Muscle of arm (tissue), 12 donors: ENCODE data around the gene IRF2BP1. TPM values are rescaled to one million over a fixed set of nuclear protein-coding genes. Genes with fewer than 3 reads are reported as not detected.

Experiments used
- DNase-seq: peaks from one replicate; pipeline ENCODE4 v3.0.0-alpha.2; 2013
- polyA plus RNA-seq, 12 donors: library from polyadenylated mRNA; unstranded; fragments of 120-200 nt; gene quantifications; one replicate each; pipeline ENCODE4 v1.2.1, GENCODE V29; 2013; ENCODE audit not compliant: insufficient read length in 12 of 12

The IRF2BP1 gene
- polyA plus RNA-seq, 12 donors = 8.9 to 27.3 (median 12.8) TPM; not detected in 1

DNA sequence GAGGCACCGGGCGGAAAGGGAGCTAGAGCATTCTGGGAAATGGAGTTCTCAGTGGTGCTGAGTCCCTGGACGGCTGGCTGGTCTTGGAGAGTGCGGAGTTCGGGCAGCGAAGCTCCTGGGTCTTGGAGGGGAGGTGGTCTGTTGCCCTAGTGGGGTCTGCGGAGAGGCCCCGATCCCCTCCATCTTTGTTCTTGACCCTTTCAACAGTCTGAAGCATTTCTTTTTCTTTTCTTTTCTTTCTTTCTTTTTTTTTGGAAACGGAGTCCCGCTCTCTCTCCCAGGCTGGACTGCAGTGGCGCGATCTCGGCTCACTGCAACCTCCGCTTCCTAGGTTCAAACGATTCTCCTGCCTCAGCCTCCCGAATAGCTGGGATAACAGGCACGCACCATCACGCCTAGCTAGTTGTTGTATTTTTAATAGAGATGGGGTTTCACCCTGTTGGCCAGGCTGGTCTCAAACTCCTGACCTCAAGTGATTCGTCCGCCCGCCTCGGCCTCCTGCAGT is 22.6 kb downstream of the IRF2BP1 start:
- no peak for DNase-seq

GRCh38 chr19:45862564-45863334 is 23.2 kb downstream of the IRF2BP1 start, which contains the start of gene SYMPK:
SYMPK (minus strand) TSS chr19:45863147; CDS start chr19:45854495, 8,652 bp downstream.
- DNase-seq = peak; percentile 99

GRCh38 chr19:45862271-45862563 is 23.7 kb downstream of the IRF2BP1 start:
- no peak for DNase-seq

DNA sequence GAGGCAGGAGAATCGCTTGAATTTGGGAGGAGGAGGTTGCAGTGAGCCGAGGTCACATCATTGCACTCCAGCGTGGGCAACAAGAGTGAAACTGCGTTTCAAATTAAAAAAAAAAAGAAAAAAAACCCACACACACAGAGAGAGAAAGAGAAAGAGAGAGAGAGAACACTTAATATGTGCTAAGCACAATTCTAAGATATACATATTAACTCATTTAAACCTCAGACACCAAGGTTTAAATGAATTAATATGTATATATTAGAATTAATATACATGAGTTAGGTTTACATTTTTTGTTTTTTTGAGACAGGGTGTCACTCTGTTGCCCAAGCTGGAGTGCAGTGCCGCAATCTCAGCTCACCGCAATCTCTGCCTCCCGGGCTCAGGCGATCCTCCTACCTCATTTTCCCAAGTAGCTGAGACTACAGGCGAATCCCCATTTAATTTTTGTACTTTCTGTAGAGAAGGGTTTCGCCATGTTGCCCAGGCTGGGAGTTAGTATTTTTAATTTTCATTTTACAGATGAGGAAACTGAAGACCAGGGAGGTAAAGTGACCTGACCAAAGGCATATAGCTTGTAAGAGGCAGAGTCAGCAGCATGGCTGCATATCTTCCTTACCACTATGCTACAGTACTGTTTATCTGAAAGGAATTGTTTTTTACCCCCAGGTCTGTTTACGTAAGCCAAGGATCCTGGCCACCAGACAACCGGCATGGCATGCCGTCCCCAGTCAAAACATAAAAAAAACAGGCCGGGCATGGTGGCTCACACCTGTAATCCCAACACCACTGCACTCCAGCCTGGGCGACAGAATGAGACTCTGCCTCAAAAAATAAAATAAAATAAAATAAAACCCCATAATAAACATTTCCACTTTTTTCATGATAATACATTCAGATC is 25.3 kb downstream of the IRF2BP1 start:
- DNase-seq = no peak

GRCh38 chr19:45854167-45854778 is 31.7 kb downstream of the IRF2BP1 start:
- DNase-seq = no peak

DNA sequence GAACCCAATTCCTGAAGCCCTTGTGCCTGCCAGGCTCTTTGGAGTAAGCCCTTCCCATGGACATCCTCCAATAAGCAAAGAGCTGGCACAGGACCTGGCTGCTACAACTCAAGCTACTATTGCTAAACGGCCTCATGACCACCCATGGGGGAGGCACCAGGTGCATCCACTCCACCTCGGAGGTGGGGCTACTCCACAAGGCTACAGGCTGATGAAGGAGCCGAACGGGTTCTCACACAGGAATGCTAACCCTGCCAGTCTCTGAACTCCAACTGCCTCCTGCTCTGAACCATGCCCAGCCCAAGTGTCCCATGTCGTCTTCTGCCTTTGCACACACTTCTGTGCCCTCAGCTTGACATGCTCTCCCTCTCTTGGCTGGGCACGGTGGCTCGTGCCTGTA is 33.0 kb downstream of the IRF2BP1 start:
- DNase-seq = no peak

GRCh38 chr19:45852145-45852750 is 33.7 kb downstream of the IRF2BP1 start:
- no peak for DNase-seq

GRCh38 chr19:45848922-45849321 is 37.0 kb downstream of the IRF2BP1 start:
- no peak for DNase-seq

DNA sequence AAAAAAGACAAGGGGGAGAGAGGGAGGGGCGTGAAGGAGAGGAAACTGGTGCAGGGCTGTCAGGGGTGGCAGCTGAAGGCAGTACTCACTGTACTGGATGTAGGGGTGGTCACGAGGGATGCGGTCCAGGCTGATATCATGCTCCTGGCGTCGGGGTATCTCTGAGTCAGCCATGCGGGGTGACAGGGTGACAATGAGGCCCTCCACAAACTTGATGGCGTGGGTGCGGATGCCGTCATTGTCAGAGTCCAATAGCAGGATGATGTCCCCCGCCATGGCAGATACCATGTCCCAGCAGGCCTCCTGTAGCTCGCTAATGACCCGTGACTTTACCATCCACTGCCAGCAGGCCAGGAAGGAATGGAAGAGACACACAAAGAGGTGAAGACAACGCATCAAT is 38.3 kb downstream of the IRF2BP1 start:
- no peak for DNase-seq

DNA sequence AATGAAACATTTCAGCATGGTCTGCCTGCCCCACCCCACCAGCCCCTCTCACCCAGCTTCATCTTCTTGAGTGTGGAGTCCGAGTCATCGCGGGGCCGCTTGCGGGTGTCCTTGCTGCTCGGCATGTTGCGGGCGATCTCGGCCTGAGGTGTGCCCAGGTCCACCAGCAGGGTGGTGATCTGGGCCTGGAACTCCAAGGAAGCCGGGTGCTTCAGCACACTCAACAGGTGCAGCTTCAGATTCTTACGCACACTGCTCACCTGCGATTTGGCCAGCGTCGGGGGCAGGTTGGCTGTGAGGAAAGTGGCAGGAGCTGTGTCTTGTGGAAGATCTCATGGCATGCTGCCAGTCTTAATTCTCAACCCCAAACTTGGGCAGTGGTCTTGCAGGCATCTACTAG is 43.7 kb downstream of the IRF2BP1 start:
- DNase-seq = no peak

GRCh38 chr19:45834970-45835369 is 51.0 kb downstream of the IRF2BP1 start:
- DNase-seq = no peak

Other genes with a start within 250 kb of the IRF2BP1 start
- gene EML2, start 246.7 kb downstream of the IRF2BP1 start, polyA plus RNA-seq = 10 to 100 TPM in 5 of 12 donors, 1 to 10 TPM in 5, not detected in 2; 6.0 to 24.8 (median 9.9) TPM
- gene GIPR, start 217.9 kb downstream of the IRF2BP1 start, polyA plus RNA-seq = 1 to 10 TPM in 2 of 12 donors, under 1 TPM in 6, not detected in 4; 0.17 to 1.4 (median 0.42) TPM
- 100 to 1,000 TPM in 11 of 12 donors, not detected in 1; 157 to 300 (median 239) TPM for gene SNRPD2, start 194.2 kb downstream of the IRF2BP1 start, polyA plus RNA-seq
- gene QPCTL, start 193.5 kb downstream of the IRF2BP1 start, polyA plus RNA-seq = 1 to 10 TPM in 10 of 12 donors, not detected in 2; 2.6 to 5.9 (median 4.0) TPM
- gene FBXO46, start 155.2 kb downstream of the IRF2BP1 start, polyA plus RNA-seq = 10 to 100 TPM in 8 of 12 donors, 1 to 10 TPM in 3, not detected in 1; 8.3 to 31.5 (median 13.2) TPM
- not detected for gene MEIOSIN, start 152.7 kb downstream of the IRF2BP1 start, polyA plus RNA-seq
- 10 to 100 TPM in 11 of 12 donors, not detected in 1; 10.5 to 46.5 (median 15.5) TPM for gene SIX5, start 116.9 kb downstream of the IRF2BP1 start, polyA plus RNA-seq
- gene DMPK, start 103.7 kb downstream of the IRF2BP1 start, polyA plus RNA-seq = 100 to 1,000 TPM in 11 of 12 donors, not detected in 1; 161 to 353 (median 263) TPM
- gene DMWD, start 93.3 kb downstream of the IRF2BP1 start, polyA plus RNA-seq = 100 to 1,000 TPM in 1 of 12 donors, 10 to 100 TPM in 11; 28.6 to 389 (median 43.8) TPM
- gene RSPH6A, start 70.8 kb downstream of the IRF2BP1 start, polyA plus RNA-seq = not detected
- 10 to 100 TPM in 11 of 12 donors, not detected in 1; 28.4 to 63.7 (median 36.7) TPM for gene SYMPK, start 23.0 kb downstream of the IRF2BP1 start, polyA plus RNA-seq
- gene FOXA3, start 21.8 kb downstream of the IRF2BP1 start, polyA plus RNA-seq = not detected
- gene MYPOP, start 16.5 kb upstream of the IRF2BP1 start, polyA plus RNA-seq = 1 to 10 TPM in 11 of 12 donors, not detected in 1; 2.2 to 7.6 (median 3.7) TPM
- not detected for gene NANOS2, start 28.6 kb upstream of the IRF2BP1 start, polyA plus RNA-seq
- gene NOVA2, start 87.7 kb upstream of the IRF2BP1 start, polyA plus RNA-seq = 1 to 10 TPM in 11 of 12 donors, not detected in 1; 2.8 to 4.8 (median 3.7) TPM
- gene CCDC61, start 109.3 kb upstream of the IRF2BP1 start, polyA plus RNA-seq = 10 to 100 TPM in 1 of 12 donors, 1 to 10 TPM in 10, not detected in 1; 4.5 to 12.3 (median 5.6) TPM
- 1 to 10 TPM in 1 of 12 donors, under 1 TPM in 6, not detected in 5; 0.28 to 4.1 (median 0.62) TPM for gene PGLYRP1, start 136.9 kb upstream of the IRF2BP1 start, polyA plus RNA-seq
- gene IGFL4, start 154.9 kb upstream of the IRF2BP1 start, polyA plus RNA-seq = 1 to 10 TPM in 10 of 12 donors, not detected in 2; 1.4 to 8.9 (median 5.1) TPM
- not detected for gene IGFL3, start 238.5 kb upstream of the IRF2BP1 start, polyA plus RNA-seq